H1 (cell line): ENCODE measurements around the gene CNBD2. TPM values are rescaled to one million over a fixed set of nuclear protein-coding genes. Genes with fewer than 3 reads are reported as not detected.

ENCODE experiments used
- NANOG ChIP-seq: IDR thresholded peaks from 2 replicates; pipeline ENCODE4 v1.6.1; 2011; ENCODE audit warnings: low read length, low read depth, mild to moderate bottlenecking, inconsistent platforms; ENCODE audit not compliant: insufficient read depth, poor library complexity, severe bottlenecking
- RAD21 ChIP-seq, 2 experiments: IDR thresholded peaks in 1 of 2; conservative IDR thresholded peaks in 1 of 2; 2 replicates each; pipeline ENCODE4 v1.6.1; 2011; ENCODE audit warnings: low read depth in 2 of 2, low read length in 2 of 2, improper control_type of control experiment in 1 of 2, inconsistent platforms in 1 of 2, mild to moderate bottlenecking in 1 of 2, moderate library complexity in 1 of 2
- polyA plus RNA-seq, 7 experiments: library from polyadenylated mRNA; depleted of rRNA in 3 of 7; stranded (reverse) in 5 of 7; unstranded in 2 of 7; fragments of >200 nt in 5 of 7; fragments of 200-250 nt in 2 of 7; gene quantifications; 1 replicate in 5 of 7; 2 replicates in 1 of 7; 4 replicates in 1 of 7; pipeline versions ENCODE4 v1.2.1 to v1.2.3, GENCODE V29; 2011 to 2013; ENCODE audit warnings: missing spikeins in 2 of 7, mixed read lengths in 2 of 7
- total RNA-seq: library from RNA; stranded (reverse); fragmentation: NEBNext Ultra II Directional; extraction: Animal tissue kit (Norgen Biotek cat#: 25700); gene quantifications from 2 replicates; pipeline ENCODE4 v1.2.1, GENCODE V29; 2021

Gene CNBD2
- total and polyA plus RNA-seq, 2 of the 8 experiments (the other 6 are each of a cell fraction or from before 2014, with no cell fraction given), result 2.6 to 4.5 TPM

- TF ChIP-seq RAD21 (IDR thresholded peaks at IDR 0.05 in 1 of 2, conservative IDR thresholded peaks at IDR 0.05 in 1 of 2; ENCODE audit: low read depth in 2 of 2, low read length in 2 of 2) (no peak), NANOG (no peak)
Measured at GRCh38 chr20:36010825-36011224, 42.4 kb downstream of the CNBD2 start (continued).
